GM18868 (cell line): ENCODE results near the gene GNAL.
"Not testable (repeated sequence)": the region's sequence is repeated elsewhere in the genome, so short reads cannot be mapped to it uniquely, and the experiment has no call there.

Experiments used
- ATAC-seq: cut with Tn5 transposase; IDR thresholded peaks from one replicate; pipeline ENCODE4 v1.9.1; 2021; ENCODE audit warnings: mild to moderate bottlenecking, moderate library complexity; ENCODE audit not compliant: unreplicated experiment

GNAL gene

DNA sequence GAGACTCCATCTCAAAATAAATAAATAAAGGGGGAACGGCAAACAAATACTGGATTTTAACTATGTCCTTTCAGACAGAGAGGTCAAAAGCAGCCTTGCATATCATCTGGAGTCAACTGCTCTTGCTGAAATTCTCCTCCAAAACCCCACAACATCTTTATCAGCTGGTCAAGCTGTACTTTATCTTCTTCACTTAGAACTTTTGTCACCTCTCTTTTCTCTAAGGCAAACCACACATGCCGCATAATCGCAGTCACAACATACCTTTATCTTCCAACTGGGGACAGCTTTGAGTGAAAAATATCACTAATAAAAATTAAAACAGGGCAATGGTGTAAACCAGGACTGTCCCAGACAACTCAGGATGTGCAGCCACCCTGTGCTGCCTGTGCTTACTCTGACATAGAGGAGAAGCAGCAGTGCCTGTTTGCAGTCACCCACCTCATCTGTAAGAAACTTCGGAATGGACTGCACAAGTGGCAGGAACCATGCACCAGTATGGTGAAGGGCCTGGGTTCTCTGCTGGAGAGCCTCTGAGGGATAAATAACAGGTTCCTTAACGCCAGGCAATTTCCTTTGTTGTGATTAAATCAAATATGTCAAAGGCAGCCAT lies 212.9 kb downstream of the GNAL start:
- no peak for ATAC-seq

DNA sequence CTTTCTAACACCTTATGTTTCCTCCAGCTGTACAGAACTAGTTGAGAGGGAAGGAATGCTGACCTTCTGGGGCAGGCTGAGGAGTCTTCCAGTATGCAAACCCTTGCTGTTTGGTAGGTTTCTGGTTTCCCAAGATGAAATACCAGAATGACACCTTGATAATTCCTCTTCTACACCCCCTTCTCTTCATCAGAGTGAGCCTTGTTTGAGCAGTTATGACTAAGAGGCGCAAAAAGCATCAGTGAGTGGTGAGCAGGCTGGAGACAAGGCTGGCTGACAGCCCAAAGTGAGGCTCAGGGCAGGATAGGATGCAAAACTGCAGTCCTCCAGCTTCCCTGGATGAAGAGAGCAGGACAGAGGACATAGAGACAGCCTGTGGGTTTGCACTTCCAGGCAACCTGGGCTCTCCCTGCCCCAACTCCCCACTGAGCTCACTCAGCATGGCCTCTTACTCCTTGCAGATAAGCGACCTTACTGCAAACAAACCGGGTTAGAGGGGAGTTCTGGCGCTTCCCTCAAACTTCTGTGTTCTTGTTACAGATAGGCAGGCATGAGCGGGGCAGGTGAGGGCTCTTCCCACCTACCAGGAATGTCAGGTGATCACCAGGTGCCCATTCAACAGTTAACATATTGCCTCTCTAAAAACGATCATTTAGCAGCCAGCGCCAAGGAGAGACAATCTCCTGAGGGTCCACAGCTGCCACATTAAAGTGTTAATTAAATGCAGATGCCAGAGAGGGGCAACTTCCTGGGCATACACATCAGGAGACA lies 213.6 kb downstream of the GNAL start:
- ATAC-seq, result no peak

DNA sequence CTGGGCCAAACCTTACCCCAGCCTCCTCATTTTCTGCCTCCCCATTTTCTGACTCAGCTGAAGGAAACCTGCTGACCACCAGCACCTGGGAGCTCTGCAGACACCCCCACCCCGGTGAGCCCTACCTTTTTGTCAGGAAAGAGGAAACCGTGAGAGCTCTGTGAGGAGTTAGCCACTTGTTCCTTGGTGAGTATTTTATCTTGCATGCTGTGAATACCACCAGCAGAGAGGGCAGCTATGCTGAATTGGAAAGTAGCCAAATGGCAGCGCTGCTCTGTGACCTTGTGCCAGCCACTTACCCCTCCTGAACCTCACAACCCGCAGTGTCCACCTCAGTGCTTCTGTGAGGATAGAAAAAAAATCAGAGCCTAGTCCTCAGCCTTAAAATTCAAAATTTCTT lies 216.5 kb downstream of the GNAL start:
- ATAC-seq, result no peak

DNA sequence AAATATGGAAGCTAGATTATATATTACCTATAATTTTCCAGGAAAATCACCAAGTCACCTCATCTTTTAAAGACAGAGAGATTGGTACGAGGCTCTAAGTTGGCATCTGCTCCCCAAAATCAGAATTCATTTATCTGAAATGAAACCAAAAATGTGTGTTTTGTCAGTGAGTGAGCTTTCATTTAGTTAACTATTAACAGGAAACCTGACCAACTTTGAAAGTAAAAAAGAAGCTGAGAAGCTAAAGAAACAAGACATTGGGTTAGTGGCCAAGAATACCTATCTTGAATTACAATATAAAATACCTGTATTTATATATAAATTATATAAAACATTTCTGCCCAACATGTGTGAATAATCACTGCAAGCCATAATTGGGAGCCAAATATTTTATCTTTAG lies 217.1 kb downstream of the GNAL start:
- no peak for ATAC-seq

DNA sequence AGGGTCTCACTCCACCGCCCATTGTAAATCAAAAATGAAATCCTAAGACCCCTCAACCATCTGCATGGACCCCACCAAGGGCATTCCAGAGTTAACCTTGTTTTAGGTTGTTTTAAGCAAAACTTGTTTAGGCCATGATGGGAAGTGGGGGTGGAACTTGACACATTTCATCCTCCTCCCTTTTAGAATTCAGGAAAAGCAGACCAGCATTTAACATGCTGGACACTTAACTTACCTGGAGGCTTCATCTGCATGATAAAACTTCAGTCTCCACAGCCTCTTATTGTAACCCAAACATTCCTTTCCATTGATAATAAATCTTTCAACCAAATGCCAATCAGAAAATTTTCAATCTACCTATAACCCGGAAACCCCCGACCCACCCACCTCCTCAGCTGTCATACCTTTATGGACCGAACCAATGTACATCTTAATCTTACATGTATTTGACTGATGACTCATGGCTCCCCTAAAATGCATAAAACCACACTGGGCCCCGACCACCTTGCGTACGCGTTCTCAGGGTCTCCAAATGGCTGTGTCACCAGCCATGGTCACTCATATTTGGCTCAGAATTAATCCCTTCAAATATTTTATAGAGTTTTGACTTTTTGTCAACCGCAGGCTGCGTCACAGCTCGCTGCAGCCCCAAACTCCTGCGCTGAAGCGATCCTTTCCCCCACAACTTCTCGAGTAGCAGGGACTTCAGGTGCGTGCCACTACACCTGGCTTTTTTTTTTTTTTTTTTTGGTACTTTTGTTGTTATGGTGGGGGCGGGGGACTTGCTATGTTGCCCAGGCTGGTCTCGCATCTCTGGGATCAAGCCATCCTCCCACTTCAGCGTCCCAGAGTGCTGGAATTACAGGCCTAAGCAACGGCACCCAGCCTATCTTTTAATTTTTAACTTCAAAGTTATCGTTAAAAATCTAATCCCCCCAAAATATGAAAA lies 218.1 kb downstream of the GNAL start:
- no peak for ATAC-seq

DNA sequence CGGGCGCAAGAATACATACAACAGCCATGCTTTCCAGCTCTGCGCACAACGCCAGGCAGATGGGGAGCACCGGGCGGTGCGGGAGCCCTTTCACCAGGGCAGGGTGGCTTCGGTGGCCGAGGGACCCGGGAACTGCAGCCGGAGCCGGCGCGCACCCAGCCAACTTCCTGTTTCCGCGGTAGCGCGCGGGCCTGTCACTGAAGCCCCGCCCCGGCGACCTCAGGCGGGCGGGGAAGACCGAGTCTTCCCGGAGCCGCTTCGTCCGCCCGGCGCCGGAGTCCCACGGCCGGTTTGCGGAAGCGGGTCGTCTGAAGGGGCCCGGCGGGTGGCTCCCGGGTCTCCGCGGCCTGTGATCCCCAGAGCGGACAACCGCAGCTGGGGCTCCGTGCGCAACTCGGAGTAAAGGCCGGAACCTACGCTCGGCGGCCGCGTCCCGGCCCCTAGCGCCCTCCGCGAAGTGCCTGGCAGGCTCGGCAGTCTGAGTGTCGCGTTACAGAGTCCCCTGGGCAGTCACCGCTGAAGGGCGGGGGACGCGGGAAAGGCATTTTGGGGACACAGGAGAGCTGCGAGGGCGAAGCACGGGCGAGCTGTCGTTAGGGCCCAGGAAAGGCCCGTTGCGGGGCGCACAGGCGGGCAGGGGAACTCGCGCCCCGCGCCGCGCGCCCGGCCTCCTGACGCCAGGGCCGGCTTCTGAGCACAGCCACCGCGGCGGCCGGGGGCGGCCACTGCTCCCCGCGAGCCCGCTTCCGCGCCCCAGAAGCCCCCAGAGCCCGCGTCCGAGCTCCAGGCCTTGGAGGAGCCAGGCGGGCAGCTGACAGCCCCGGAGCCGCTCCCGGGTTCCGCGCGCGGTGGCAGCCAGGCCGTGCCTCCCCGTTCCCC lies 219.4 kb downstream of the GNAL start, which contains the start of gene MPPE1:
Gene MPPE1 (minus strand): TSS at position 136 of the 879 bp plus-strand sequence. CDS start 11,053 bp downstream, outside the sequence.
- ATAC-seq, result peak; percentile 88

DNA sequence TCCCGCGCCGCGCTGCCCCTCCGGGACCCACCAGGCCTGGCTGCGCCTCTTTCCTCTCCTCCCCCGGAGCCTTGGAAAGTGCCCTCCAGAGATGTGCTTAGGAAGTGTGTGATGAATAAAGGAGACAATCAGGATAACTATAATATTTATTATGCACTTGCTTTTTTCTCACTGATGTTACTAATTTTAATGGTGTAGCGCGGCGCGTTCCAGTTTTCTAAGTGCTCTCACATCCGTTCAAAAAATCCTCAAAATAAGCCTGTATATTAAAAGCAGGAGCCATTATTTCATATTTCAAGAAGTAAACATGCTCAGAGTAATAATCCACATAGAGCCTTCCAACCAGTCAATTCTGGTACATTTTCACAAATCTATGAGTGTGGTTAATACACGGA lies 220.0 kb downstream of the GNAL start:
- ATAC-seq, result no peak

DNA sequence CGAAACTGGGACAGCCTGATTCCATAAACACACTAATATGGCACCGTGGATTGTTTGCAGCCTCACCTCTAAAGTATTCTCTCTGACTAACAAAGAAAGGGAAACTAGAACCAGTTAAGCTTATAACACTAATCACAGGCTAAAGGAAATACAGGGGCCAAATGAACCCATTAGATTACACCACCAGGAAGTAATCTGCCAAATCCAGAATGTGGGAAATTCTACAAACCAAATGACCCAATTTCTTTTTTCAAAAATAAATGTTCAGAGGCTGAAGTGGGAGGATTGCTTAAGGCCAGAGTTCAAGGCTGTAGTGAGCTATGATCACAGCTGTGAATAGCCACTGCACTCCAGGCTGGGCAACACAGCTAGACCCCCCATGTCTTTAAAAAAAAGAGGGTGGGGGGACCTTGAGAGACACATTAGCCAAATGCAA lies 220.5 kb downstream of the GNAL start:
- ATAC-seq, result no peak

DNA sequence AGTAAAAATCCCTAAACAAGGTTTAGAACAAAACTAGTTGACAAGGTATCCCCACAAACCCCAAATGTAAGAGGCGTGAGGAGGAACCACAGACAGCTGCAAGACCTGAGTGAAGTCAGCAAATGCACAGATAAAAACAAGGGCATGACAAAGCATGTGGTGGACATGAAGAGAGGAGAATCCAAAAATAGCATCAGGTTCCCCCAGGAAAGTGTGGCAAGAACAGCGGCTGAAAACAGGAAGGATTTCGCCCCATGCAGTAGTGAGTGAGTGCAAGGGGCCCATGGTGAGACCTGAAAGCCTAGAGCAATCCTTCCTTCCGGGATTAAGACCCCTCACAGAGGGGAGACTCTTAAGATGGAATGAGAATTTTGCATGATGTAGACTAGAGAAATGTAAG lies 227.8 kb downstream of the GNAL start:
- not testable (repeated sequence) for ATAC-seq

DNA sequence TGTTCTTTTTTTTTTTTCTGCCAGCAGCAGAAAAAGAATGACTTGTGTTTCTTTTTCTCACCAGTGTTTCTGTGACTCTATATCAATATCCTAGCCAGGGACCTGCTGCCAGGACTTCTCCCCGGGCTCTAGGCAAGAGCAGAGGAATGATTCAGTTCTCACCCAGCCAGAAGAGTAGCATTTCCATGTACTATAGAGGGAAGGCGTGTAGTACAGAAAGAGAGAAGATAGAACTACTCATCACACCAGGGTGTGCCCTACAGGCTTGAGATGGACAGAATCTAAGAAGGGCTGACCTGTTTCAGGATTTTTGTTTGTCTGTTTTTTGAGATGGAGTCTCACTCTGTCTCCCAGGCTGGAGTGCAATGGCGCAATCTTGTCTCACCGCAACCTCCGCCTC lies 230.5 kb downstream of the GNAL start:
- ATAC-seq, result not testable (repeated sequence)

DNA sequence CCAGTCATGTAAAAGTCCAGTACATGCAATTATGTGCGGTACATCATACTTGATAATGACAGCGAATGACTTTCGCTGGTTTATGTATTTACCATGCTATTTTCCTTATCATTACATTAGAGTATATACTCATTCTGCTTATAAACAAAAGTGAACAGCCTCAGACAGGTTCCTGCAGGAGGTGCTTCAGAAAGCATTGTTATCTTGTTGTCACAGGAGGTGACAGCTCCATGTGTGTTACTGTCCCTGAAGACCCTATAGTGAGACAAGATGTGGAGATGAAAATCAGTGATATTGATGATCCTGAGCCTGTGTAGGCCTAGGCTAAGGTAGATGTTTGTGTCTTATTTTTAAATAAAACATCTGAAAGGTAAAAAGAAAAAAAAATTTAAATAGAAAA lies 234.4 kb downstream of the GNAL start:
- no peak for ATAC-seq

DNA sequence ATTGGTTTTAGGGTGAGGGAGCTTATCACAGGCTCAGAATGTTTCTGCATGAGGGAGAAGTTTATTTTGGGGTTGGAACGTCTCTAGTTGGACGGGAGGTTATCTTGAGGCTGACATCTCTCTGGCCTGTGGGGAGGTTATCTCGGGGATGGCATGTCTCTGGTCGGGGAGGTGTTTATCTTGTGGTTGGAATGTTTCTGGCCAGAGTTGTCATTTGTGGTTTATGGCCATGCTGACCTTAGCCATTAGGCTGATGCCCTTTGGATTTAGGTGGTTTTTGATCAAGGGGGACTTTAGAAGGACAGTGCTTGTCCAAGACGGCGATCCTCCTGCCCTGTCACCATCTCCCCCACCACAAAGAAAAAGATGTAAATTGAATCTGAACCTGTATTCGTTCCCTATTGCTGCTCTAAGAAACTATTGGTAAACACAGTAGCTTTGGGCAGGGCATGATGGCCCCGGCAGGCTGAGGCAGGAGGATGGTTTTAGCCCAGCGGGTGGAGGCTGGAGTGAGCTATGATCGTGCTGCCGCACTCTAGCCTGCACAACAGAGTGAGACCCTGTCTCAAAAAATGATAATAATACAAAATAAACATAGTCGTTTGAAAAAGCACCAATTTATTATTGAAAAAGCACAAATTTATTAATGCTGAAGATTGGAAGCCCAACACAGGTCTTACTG lies 236.9 kb downstream of the GNAL start:
- ATAC-seq, result no peak

DNA sequence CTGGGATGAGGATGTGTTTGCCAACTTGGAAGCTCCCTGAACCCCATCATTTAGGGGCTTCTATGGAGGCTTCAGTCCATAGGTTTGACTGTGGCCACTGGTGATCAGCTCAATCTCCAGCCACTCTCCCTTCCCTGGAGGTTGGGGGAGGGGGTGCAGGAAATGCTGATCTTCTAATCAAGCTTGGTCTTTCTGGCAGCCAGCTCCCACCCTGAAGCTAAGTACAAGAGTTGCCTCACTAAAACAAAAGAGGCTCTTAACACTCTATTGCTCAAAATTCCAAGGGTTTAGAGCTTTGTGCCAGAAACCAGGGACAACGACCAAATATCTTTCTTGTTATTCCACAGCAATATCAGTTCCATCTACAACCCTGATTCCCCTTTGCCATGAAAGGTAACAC lies 238.4 kb downstream of the GNAL start:
- no peak for ATAC-seq

DNA sequence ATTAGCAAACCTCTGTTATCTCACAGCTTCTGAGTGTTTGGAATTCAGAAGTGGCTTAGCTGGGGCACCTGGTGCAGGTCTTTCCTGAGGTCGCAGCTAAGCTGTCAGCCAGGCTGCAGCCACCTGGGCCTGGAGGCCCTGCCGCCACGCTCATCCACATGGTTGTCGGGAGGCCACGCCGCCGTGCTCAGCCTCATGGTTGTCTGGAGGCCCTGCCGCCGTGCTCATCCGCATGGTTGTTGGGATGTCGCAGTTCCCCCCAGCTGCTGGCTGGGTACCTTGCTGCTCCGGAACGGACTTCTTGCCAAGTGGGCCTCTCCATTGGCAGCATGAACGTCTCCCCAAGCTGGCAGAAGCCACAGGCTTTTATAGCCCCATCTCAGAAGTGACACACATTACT lies 243.3 kb downstream of the GNAL start:
- ATAC-seq, result no peak
